Prostate gland (tissue), 2 donors: ENCODE results near the gene FXYD7. TPM values are rescaled to one million over a fixed set of nuclear protein-coding genes. Genes with fewer than 3 reads are reported as not detected.

Experiments used
- DNase-seq: peaks from one replicate; pipeline ENCODE4 v3.0.0-alpha.2; 2019; ENCODE audit warnings: low spot score
- H3K27ac ChIP-seq, 2 donors: fragments of 200-600 bp; sonication (generic); 2 replicates each; pipeline ENCODE4 v1.5.1; 2017 to 2019
- H3K27me3 ChIP-seq: fragments of 200-600 bp; sonication (generic); replicated peaks from 2 replicates; pipeline ENCODE4 v1.5.1; 2019; ENCODE audit not compliant: insufficient read depth
- H3K36me3 ChIP-seq, 2 donors: fragments of 200-600 bp; sonication (generic); 1 replicate in 1 of 2; 2 replicates in 1 of 2; pipeline versions ENCODE4 v1.5.1 to v1.8.1; 2017 to 2019
- H3K4me1 ChIP-seq: fragments of 200-600 bp; sonication (generic); replicated peaks from 2 replicates; pipeline ENCODE4 v1.5.1; 2019
- H3K4me3 ChIP-seq, 2 donors: fragments of 200-600 bp; sonication (generic); 2 replicates each; pipeline ENCODE4 v1.5.1; 2017 to 2019
- H3K9me3 ChIP-seq: fragments of 200-600 bp; sonication (generic); 2 replicates; pipeline ENCODE4 v1.5.1; 2017
- CTCF ChIP-seq, 4 experiments: fragments of 200-600 bp in 2 of 4; fragments of 450-650 bp in 2 of 4; sonication (generic) in 2 of 4; IDR thresholded peaks; 1 replicate in 3 of 4; 2 replicates in 1 of 4; pipeline ENCODE4 v1.5.1; 2016 to 2019; ENCODE audit warnings: antibody characterized with exemption in 4 of 4, mild to moderate bottlenecking in 2 of 4, moderate library complexity in 2 of 4
- POLR2A ChIP-seq: fragments of 450-650 bp; IDR thresholded peaks from one replicate; pipeline ENCODE4 v1.6.1; 2016; ENCODE audit warnings: antibody characterized with exemption, mild to moderate bottlenecking
- POLR2AphosphoS5 ChIP-seq: sonication (generic); formaldehyde crosslinking; IDR thresholded peaks from one replicate; pipeline ENCODE4 v1.6.1; 2017; ENCODE audit warnings: antibody characterized with exemption
- WGBS: methylation state at CpG from one replicate; pipeline ENCODE4 v1.1.5; 2018; 5-methylcytosine and 5-hydroxymethylcytosine counted together
- intact Hi-C: fragments of 100-400 bp; cut with DNase I; formaldehyde crosslinking; loops from one replicate; pipeline ENCODE4 v1.14.2; 2022
- total RNA-seq, 2 donors: library from RNA; depleted of rRNA; stranded (reverse); fragments of >200 nt; gene quantifications; one replicate each; pipeline ENCODE4 v1.1.0, GENCODE V29; 2016

FXYD7 gene
- total RNA-seq, 2 donors from 2014 or later: not detected

- DNase-seq: no peak
- Histone ChIP-seq H3K9me3 (no peaks in the 10 kb centered on the region), H3K27ac (peak within 1 kb of the TSS; percentile 83 to 88), H3K4me1 (no peaks in the 10 kb centered on the region), H3K36me3 (no peaks in the 10 kb centered on the region), H3K4me3 (peak within 1 kb of the TSS; percentile 64 to 65), H3K27me3 (no peaks in the 10 kb centered on the region)
- intact Hi-C loops: no loop called here
- WGBS: 35% methylated on average over 14 of the region's 14 CpGs
- TF ChIP-seq CTCF (IDR thresholded peaks at IDR 0.05) (no peak), POLR2A (peak; percentile 34), POLR2AphosphoS5 (no peak)
These were observed 27.7 kb upstream of the FXYD7 start, which contains the start of gene FXYD3 for GRCh38 chr19:35115177-35115951. TSS of gene FXYD3 (plus strand) at chr19:35115823. CDS start at chr19:35119377, 3,554 bp downstream.

DNA sequence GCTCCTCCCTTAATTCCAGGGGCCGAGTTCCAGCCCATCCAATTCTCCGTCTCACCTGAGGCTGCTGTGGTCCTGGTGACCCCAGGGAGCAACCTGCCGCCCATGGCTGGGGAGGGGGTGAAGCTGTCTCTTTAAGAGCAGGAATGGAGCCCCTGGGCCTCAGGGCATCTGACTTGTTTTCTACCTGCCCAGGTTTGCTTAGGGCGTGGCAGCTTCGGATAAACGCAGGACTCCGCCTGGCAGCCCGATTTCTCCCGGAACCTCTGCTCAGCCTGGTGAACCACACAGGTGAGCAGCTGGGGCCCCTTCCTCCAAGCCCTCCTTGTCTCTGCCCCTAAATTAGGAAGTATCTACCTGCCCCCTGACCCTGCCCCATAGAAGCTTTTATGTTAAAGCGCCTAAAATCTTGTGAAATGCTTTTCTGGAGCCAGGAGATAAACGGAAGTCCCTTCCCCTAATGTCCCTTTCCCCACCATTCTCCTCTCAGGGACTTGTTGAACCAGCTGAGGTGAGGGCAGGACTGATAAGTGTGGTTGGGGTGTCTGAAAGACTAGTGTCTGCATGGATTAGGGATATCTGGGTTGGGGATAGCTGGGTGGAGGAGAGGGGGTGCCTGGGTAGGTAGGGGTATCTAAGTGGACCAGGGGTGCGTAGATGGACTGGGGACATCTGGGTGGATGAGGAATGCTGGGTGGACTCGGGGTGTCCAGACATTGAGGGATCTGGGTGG, 26.8 kb upstream of the FXYD7 start:
- intact Hi-C loops: no loop called here
- Histone ChIP-seq H3K36me3 (no peaks in the 10 kb centered on the region), H3K27me3 (no peaks in the 10 kb centered on the region), H3K4me1 (no peaks in the 10 kb centered on the region), H3K4me3 (peak overlapping the region; percentile 64 to 65), H3K9me3 (no peaks in the 10 kb centered on the region), H3K27ac (peak overlapping the region; percentile 83 to 88)
- 55% methylated on average over 13 of the region's 13 CpGs for WGBS
- peak; percentile 76 for DNase-seq
- TF ChIP-seq POLR2AphosphoS5 (peak; percentile 58), POLR2A (peak; percentile 85), CTCF (IDR thresholded peaks at IDR 0.05) (peak in 1 of 4 experiments; percentile 5)

- WGBS: 43% methylated on average over 8 of the region's 8 CpGs
- no peak for DNase-seq
- H3K4me3 ChIP-seq: peak overlapping the region; percentile 64 to 65
- no peak for TF ChIP-seq CTCF (IDR thresholded peaks at IDR 0.05)
- TF ChIP-seq POLR2AphosphoS5: no peak
- TF ChIP-seq POLR2A: no peak
- H3K27ac ChIP-seq: peak overlapping the region; percentile 83 to 88
- H3K27me3 ChIP-seq: no peaks in the 10 kb centered on the region
- H3K9me3 ChIP-seq: no peaks in the 10 kb centered on the region
- no peaks in the 10 kb centered on the region for H3K36me3 ChIP-seq
- H3K4me1 ChIP-seq: peaks cover 2% of the 10 kb centered on the region
- intact Hi-C loops: no loop called here
These were observed 25.9 kb upstream of the FXYD7 start for GRCh38 chr19:35117116-35117515.

GRCh38 chr19:35117799-35118198, 25.3 kb upstream of the FXYD7 start:
- H3K4me1 ChIP-seq: peaks cover 5% of the 10 kb centered on the region
- 69% methylated on average over 11 of the region's 11 CpGs for WGBS
- TF ChIP-seq POLR2A: no peak

DNA sequence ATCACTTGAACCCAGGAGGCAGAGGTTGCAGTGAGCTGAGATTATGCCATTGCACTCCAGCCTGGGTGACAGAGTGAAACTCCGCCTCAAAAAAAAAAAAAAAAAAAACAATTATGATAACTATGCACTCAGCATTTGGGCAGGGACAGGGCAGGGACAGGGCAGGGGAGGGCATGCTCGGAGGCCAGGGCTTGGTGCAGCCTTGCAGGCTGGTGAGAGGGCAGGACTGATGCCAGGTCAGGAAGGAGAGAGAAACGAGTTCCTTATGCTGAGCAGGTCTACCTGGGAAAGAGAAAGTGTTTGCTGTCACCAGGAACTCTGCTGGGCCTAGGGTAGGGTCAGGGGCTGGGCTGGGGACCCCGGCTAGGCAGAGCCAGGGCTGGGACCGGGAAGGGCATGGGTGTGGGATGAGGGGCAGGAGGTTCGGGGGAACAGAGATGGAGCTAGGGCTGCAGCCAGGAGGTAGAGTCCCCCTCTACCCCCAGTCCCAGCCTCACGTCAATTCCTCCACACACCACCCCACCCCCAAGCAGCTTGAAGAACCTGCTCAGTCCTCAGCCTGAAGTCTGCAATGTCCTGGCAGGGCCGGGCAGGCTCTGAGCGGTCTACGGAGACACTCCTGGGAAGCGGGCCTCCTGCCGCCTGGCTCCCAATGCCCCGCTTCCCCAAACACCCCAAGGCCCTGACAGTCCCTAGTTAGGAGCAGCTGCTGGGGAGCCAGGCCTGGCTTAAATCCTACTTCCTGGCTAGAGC, 24.6 kb upstream of the FXYD7 start:
- TF ChIP-seq POLR2A (peak; percentile 41), POLR2AphosphoS5 (no peak)
- no peaks in the 10 kb centered on the region for H3K27me3 ChIP-seq
- no peaks in the 10 kb centered on the region for H3K9me3 ChIP-seq
- H3K4me1 ChIP-seq: peaks cover 5% of the 10 kb centered on the region
- 33% methylated on average over 11 of the region's 13 CpGs for WGBS
- H3K27ac ChIP-seq: peak overlapping the region; percentile 83 to 88
- peak overlapping the region; percentile 64 to 65 for H3K4me3 ChIP-seq
- intact Hi-C loops: no loop called here
- H3K36me3 ChIP-seq: no peaks in the 10 kb centered on the region
- DNase-seq: no peak

More at GRCh38 chr19:35117799-35118198, 25.3 kb upstream of the FXYD7 start:
- DNase-seq: no peak
- Histone ChIP-seq H3K27ac (peak overlapping the region; percentile 83 to 88), H3K9me3 (no peaks in the 10 kb centered on the region), H3K27me3 (no peaks in the 10 kb centered on the region), H3K4me3 (peak overlapping the region; percentile 64 to 65), H3K36me3 (no peaks in the 10 kb centered on the region)
- intact Hi-C loops: no loop called here
